SK-N-SH treated with all-trans-retinoic acid at 6 μM for 48 hours (cell line): ENCODE results near the gene SMIM29.

Source experiments
- BACH2 ChIP-seq: fragments of 250-450 bp; sonication (Bioruptor Pico); IDR thresholded peaks from 2 replicates; pipeline ENCODE4 v1.9.0; 2021; ENCODE audit warnings: mild to moderate bottlenecking, borderline replicate concordance
- ISL1 ChIP-seq: fragments of 250-450 bp; sonication (Bioruptor Pico); IDR thresholded peaks from 2 replicates; pipeline ENCODE4 v2.1.2; 2022; ENCODE audit warnings: mild to moderate bottlenecking, moderate library complexity
- RARB ChIP-seq: fragments of 250-450 bp; sonication (Bioruptor Pico); IDR thresholded peaks from 2 replicates; pipeline ENCODE4 v1.8.0; 2021; ENCODE audit warnings: mild to moderate bottlenecking, moderate library complexity
- TF ChIP-seq, protein P1 (sequence below): fragments of 250-450 bp; sonication (Bioruptor Pico); IDR thresholded peaks from 2 replicates; pipeline ENCODE4 v1.5.0; 2020; ENCODE audit warnings: mild to moderate bottlenecking, moderate library complexity

DNA sequence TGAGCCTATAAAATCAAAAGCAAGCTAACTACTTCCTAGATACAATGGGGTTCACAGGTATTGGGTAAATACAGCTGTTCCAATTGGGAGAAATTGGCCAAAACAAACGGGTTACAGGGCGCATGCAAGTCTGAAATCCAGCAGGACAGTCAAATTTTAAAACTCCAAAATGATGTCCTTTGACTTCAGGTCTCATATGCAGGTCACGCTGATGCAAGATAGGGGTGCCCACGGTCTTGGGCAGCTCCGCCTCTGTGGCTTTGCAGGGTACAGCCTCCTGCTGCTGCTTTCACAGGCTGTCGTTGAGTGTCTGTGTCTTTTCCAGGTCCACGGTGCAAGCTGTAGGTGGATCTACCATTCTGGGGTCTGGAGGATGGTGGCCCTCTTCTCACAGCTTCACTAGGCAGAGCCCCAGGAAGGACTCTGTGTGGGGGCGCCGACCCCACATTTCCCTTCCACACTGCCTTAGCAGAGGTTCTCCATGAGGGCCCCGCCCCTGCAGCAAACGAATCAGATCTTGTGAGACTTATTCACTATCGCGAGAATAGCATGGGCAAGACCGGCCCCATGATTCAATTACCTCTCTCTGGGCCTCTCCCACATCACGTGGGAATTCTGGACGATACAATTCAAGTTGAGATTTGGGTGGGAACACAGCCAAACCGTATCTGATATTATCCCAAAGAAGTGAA, 11.9 kb upstream of the SMIM29 start:
- TF ChIP-seq RARB (CRISPR knock-in tag) (no peak), BACH2 (no peak), ISL1 (CRISPR knock-in tag) (no peak)
- TF ChIP-seq, protein P1, sequence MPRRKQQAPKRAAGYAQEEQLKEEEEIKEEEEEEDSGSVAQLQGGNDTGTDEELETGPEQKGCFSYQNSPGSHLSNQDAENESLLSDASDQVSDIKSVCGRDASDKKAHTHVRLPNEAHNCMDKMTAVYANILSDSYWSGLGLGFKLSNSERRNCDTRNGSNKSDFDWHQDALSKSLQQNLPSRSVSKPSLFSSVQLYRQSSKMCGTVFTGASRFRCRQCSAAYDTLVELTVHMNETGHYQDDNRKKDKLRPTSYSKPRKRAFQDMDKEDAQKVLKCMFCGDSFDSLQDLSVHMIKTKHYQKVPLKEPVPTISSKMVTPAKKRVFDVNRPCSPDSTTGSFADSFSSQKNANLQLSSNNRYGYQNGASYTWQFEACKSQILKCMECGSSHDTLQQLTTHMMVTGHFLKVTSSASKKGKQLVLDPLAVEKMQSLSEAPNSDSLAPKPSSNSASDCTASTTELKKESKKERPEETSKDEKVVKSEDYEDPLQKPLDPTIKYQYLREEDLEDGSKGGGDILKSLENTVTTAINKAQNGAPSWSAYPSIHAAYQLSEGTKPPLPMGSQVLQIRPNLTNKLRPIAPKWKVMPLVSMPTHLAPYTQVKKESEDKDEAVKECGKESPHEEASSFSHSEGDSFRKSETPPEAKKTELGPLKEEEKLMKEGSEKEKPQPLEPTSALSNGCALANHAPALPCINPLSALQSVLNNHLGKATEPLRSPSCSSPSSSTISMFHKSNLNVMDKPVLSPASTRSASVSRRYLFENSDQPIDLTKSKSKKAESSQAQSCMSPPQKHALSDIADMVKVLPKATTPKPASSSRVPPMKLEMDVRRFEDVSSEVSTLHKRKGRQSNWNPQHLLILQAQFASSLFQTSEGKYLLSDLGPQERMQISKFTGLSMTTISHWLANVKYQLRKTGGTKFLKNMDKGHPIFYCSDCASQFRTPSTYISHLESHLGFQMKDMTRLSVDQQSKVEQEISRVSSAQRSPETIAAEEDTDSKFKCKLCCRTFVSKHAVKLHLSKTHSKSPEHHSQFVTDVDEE: no peak
